Measurements from ENCODE around the gene EXD3.

Gene EXD3

DNA sequence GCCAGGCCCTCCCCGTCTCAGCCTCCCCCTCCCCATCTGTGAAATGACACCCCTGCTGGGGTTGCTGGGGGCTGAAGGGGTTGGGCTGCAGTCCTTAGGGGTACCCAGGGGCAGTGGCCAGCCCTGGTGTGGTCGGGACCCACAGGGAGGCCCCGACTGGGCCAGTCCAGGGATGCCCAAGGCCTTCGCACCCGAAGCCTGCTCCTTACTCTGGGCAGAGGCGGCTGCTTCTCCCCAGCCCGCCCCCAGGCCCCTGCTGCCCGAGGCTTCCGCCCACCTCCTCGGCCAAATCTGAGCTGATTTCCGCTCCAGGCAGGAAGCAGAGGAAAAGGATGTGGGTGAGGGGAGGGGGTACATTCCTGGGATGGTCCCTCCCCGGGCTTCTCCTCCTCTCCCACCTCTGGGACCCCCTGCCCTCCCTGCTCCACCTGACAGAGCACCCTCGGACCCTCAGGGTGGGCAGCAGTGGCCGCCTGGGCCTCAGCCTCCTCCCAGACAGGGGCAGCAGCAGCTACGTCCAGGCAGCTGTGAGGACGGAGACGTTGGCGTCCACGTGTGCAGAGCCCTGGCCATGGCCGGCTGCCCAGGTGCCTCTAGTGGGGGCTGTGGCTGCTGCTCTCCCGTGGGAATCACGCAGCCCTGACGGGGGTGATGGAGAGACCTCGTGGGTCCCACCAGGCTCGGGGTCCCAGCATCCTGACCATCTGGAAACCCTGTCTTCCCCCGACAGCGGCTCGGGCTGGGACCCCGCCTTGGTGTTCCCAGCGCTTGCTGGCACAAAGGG, 116.7 kb downstream of the EXD3 start:
- DNase-seq (ENCODE audit: low spot score), result peak; percentile 32

DNA sequence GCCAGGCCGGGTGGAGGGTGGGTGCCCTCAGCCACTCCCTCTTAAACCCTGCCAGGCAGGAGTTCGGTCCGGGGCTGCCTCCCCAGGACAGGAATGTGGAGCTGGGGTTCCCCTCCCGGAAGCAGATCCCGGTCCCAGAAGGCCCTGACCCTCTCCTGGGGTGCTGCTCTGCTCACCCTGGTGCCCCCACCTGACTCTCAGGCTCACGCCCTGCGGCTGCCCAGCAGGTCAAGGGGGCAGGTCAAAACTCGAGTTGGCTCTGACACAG, 117.2 kb downstream of the EXD3 start:
- no peak for DNase-seq (ENCODE audit: low spot score)

DNA sequence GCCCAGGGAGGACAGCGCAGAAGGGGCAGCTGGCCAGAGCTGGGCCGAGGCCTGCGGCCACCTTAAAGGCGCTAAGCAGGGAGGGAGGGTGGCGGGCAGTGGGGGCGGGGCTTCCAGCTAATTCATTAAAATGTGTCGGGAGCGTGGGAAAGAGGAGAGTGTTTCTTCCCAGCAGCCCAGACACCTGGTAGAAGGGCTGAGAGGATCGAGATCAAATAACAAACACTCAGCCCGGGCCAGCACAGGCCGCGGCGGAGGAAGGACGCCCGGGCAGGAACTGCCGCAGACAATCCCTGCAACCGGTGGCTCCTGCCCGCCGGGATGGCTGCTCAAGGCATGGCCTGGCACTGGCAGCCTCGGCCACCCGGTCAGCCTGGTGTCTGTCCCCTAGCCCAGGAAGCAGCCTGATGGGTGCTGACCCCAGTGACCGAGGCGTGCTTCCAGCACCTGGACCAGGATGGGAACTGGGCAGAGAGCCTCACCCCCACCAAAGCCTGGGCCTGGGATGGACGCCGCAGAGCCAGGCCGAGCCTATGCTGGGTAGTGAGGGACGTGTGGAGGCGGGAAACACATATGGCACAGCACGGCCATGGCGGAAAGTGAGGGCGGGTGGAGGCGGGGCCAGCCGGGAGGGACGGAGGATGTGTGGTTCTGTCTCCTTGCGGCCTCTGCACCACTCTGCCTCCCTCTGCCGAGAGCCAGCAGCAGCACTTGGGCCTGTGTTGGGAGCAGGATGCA, 117.7 kb downstream of the EXD3 start:
- DNase-seq (ENCODE audit: low spot score), result peak; percentile 75

DNA sequence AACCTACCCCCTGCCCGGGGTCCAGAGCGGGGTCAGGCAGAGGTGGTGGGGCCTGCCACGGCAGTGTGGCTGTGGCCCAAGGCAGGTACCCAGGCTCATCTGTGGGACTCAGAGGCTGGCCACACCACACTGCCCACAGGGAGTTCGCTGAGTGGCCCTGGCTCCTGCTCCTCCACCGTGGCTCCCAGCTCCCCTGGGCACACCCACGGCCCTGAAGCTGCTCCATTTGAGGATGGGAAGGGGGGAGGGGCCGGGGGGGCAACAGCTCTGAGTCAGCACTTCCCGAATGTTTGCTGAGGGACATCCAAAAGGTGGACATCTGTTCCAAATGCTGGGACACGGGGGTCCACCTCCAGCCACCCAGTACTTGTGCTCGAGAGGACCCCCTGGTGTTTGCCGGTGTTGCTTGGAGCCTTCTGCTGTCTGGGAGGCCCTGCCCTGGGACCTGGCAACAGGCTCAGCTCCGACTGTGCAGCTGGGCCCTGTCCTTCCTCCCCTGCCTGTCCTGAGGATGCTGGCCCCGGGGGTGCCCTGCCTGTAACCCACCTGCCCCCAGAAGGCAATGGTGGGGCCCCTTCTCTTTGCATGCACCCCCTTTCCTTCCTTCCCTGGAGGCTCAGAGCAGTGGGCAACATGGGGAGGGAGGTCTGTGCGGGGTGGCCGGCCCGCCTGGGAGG, 118.4 kb downstream of the EXD3 start:
- no peak for DNase-seq (ENCODE audit: low spot score)

DNA sequence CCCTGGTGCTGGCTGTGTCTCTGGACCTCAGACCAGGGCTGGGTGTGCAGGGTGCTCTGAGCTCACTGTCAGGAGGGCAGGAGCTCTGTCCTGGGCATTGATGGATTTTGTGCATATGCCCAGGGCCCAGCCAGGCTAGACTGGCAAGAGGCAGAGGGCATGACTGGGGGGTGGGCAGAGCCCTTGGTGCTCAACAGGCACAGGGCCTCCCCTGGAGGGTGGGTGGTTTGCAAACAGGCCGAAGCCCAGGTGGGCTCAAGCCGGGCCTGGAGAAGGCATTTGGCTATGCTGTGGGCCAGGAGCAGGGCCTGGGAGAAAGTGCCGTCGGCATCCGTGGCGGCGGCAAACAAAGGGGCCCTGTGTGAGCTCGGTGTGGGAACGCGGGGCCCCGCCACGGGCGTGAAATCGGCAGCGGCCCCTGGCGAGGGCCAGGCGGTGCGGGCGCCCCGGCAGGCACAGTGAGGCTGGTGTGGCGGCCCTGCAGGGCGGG, 119.0 kb downstream of the EXD3 start:
- DNase-seq (ENCODE audit: low spot score), result no peak

DNA sequence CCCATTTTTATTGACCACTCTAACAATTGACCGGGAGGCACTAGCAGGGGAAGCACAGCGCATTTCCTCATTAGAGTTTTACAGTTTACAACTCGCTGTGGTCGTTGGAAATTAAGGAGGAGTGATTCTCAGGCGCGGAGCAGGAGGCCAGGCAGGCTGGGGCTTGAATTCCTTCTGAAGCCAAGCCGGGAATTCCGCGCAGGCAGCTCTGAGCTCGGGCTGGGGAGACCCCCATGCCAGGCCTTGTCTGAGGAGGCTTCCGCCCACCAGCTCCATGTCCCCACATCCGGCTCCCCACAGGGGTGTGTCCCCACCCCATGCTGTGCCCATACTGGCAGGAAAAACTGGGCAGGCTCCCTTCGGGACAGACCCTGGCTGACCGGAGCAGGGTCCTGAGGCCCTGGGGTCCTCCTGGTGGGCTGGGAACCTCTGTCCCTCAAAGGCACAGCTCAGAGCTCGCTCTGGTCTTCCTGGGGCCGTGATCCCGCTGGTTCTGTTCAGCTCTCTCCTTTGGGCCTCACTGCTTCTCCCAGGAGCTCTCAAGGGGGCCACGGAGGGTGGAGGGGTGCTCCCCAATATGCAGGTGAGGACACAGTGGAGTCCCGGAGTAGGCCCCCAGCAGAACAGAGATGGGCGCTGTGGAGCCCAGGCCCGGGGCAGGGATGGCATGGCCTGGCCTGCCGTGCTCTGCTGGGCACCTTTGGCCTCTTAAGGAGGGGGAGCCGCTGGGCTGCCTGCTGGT, 119.6 kb downstream of the EXD3 start:
- peak; percentile 40 for DNase-seq (ENCODE audit: low spot score)

DNA sequence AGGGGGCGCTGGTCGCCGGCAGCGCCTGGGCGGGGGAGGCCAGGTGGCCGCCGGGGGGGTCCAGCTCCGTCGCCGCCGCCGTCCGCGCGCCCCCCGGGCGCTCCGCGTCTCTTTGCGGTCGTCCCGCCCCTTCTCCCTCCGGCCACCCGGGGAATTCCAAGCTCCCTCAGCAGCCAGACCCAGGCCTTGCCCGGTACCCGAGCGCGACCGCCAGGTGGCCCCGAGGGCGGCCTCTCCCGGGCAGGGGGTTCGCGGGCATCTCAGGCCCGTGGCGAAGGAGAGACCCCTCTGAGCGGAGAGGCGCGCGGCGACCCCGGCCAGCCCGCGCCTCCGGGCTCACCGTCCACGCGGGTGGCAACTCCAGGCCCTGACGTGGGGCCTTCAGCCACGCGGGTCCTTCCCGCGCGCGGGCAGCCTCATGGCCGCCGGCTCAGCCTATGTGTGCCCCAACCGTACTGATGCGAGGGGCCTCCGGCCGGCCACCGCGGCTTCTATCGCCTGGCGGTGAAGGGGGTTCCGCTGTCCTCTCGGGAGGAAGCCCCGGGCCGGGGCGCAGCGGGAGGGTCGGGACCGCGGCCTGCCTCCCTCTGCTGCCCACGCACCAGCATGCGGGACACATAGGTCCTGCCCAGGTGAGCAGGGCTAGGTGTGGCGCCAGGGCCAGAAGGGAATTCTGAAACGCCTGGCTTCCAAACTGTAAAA, 120.4 kb downstream of the EXD3 start:
- DNase-seq (ENCODE audit: low spot score), result peak; percentile 85

DNA sequence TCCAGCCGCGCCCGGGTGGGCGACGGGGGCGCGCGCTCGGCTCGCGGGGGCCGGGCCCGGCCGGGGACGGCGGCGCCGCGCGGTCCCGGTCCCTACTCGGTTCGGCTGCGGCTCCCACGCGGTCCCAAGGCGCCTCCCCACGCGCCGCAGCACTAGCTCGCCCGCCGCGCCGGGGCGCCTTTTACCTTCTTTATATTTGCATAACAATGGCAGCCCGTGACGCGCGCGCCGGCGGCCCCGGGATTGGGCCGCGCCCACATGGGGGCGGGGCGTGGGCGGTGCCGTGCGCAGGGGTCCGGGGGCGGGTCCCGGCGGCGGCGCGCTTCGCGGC, 120.9 kb downstream of the EXD3 start, which contains the start of gene NRARP:
Gene NRARP, minus strand, starts transcription at position 154 of the 331 bp plus-strand sequence. CDS start 343 bp downstream, outside the sequence.
- peak; percentile 86 for DNase-seq (ENCODE audit: low spot score)

DNA sequence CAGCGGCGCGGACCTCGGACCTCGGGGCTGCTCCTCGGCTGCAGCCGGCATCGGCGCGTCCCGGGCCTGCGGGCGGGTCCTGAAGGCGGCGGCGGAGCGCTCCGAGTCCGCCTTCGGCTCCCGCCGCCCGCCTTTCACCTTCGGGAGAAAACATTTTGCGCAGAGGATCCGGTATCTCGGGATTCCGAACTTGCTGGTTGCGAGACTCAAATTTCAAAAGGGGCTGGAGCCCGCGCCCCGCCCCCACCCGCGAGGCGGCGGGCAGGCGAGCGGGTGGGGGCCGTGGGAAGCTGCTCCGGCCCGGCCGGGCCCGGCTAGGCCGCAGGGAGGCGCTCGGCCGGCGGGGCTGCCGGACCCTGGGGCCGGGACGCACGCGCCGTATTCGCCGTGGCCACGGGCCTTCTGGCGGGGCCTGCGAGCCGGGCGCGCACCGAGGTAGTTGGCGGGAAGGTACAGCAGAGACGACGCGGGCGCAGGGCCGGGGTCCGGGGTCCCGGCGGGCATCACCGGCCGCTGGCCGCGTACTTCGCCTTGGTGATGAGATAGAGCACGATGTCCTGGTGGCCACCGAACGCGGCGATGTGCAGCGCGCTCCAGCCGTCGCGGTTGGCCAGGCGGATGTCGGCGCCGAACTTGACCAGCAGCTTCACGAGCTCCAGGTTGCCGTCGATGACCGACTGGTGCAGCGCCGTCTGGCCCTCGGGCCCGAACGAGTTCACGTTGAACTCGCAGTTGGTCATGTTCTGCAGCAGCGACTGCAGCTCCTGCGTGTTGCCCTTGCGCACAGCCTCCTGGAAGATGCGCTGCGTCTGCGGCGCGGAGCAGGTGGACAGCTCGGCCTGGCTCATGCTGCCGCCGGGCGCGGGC, 121.6 kb downstream of the EXD3 start:
- peak; percentile 72 for DNase-seq (ENCODE audit: low spot score)

DNA sequence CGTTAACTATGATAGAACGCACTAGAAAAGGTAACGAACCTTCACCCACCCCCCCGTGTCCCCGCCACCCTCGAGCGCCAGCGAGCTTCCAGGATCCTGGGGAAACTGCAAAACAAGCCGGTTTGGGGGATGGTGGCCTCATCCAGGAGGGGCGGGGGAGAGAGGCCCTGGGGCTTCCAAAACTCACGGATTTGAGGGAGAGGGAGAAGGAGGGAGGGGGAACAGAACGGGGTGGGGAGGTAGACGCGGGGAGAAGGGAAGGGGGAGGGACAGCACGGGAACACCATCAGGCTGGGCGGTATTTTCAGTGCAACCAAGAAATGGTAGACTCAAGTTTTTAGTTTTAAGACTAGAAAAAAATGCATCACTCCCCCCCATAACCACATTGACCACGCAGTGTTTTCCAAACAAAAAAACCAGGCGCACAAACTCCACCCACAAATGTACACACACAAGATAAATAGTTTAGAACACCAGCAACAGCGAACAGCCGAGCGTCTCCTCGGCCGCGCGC, 122.3 kb downstream of the EXD3 start:
- DNase-seq (ENCODE audit: low spot score), result no peak

DNA sequence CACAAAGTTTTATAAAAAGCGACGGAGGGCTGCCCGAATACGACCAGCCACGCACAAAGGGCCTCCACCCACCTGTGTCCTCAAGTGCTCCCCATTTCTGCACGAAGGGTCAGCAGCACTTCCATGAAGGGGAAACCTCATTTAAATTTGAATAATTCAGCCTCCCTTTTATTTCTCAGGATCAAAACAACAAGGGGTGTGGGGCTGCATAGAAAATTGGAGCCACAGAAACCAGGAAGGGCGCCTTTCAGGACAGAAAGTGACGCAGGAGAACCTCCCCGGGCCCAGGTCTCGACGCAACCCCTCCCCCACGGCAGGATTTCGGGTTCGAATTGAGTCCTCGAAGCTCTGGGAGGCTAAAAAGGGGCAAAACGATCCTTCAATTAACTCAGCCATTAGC, 123.0 kb downstream of the EXD3 start:
- no peak for DNase-seq (ENCODE audit: low spot score)

DNA sequence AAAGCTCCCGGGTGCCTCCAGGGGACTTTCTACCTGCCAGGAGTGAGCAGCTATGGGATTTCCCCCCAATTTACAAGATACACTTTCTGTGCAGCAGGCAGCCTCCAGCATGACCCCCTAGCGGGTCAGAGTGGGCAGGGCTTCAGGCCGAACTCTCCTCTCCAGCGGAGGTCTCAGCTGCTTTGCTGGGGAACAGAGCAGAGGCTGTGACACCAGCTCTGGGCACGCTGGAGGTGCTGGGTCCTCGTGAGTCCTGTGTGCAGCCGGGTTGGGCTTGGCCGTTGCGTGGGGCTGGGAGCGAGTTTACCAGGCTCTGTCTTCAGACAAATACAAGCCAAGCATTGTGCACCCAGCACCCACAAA, 123.8 kb downstream of the EXD3 start:
- DNase-seq (ENCODE audit: low spot score), result no peak

DNA sequence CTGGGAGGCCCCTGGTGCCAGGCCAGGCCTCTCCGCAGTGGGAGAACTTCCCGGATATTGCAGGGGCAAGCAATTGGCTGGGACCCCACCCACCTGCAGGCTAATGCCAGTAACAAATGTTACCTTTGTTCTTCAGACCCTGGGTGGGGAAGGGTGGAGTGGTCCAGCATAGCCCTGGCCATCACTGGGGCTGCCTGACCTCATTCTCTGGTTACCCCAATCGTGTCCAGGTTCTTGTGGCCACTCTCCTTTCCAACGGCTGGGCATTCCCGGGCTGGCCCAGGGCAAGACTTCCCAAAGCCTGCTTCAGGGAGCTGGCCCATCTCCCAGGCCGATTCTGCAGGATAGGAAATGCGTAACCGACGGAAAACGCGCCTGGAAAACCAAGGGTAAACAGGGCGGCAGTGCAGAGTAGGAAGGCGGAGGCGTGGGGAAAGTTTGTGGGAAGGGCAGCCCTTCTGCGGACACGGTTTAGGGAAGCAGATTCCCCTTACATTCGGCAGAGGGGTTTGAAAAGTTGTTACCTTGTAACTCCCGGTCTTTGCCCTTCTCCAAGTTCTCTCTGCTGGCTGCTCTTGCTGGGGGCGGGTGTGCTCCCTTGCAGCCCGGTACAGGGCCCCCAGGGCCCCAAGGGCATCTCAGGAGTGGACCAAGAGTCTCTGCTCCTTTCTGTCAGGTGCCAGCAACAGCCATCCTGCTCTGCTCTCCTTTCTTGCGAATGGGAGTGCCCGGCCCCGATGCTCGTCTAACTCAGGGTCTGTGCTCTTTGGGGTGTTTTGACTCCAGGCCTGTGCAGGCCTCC, 124.4 kb downstream of the EXD3 start:
- no peak for DNase-seq (ENCODE audit: low spot score)

DNA sequence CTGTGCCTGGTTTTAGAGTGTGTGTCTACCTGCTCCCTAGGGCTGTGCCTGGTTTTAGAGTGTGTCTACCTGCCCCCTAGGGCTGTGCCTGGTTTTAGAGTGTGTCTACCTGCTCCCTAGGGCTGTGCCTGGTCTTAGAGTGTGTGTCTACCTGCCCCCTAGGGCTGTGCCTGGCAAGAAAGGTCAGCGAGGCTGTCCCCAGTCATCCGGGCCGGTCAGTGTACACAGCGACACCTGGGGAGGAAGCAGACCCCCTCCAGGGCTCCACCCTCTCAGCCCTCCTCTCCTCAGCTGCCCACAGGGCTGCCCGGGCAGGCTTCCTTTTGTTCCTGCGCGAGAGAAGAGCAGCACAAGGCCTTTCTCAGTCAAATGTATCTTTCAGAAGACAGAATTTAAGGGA, 125.0 kb downstream of the EXD3 start:
- no peak for DNase-seq (ENCODE audit: low spot score)

DNA sequence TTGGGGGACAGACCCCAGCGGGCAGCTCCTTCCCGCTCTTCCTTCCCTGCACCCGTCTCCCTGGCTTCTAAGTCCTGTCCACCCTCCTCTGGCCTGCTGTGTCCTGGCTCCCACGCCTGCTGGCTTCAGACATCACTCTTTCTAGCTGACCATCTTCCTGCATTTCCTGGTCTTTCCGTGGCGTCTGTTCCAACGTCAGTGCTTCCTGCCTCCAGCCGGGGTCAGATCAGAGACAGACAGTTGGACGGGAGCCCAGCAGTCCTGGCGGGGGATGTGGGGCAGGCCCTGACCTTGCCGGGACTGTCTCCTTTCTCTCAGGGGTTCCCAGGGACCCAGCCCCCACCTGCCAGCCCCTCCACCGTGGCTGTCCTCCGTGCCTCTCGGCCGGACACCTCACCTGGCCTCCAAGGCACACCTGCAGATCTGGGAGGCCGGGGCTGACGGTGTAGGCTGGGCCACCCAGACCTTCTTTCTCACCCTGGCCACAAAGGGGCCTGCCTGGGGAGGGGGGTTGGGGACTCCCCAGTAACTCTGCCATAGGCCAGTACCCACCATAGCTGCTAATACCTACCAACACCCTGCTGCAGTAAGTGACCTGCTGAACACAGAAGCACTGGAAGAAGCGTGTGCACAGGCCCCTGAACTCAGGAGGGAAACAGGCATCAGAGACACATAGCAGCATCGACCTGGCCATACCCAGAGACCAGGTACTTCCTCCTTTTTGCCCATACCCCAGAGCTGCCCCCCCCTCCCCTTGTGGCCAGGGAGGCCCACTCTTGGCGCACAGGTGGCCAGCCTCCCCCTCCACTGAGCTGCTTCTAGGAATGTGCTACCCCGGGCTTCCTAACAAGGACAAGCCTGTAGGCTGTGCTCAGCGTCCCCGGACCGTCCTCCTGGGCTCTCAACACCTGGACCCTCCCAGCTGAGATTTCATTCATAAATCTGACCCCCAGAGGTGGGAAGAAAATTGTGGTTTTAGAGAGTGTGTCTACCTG, 126.0 kb downstream of the EXD3 start:
- DNase-seq (ENCODE audit: low spot score), result no peak

DNA sequence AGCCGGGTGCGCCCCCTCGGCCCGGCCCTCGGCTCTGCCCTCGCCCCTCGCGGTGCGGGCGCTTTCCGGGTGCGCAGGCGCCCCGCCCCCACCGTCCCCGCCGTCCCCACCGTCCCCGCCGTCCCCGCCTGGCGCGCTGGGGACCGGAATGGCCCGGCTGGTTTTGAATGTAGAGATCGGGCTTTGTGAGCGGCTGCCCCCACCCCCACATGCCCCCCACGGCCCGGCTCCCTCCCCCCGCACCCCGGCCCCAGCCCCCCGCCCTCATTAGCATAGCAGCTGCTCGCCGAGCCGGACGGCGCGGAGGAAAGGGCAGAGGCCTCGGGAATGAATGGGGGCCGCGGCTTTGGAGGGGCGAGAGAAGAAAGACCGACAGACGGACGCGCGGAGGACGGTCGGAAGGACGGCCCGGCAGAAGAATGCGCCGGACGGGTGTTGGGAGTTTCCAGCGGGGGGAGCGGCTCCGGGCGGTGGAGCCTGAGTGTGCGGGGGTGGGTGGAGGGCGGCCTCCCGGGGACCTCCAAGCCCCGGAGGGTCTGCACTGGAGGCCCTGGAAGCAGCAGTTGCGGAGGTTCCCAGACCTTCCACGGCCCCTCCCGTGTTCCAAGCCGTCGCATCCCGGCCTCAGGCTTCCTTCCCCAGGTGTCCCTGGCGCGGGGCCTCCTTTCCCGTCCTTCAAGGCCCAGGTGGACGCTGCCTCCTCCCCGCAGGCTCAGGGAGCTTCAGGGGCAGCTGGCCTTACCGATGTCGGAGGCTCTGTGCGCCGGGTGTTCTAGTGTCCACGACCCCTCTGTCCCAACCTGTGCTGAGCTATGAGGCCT, 126.9 kb downstream of the EXD3 start:
- DNase-seq (ENCODE audit: low spot score), result no peak

DNA sequence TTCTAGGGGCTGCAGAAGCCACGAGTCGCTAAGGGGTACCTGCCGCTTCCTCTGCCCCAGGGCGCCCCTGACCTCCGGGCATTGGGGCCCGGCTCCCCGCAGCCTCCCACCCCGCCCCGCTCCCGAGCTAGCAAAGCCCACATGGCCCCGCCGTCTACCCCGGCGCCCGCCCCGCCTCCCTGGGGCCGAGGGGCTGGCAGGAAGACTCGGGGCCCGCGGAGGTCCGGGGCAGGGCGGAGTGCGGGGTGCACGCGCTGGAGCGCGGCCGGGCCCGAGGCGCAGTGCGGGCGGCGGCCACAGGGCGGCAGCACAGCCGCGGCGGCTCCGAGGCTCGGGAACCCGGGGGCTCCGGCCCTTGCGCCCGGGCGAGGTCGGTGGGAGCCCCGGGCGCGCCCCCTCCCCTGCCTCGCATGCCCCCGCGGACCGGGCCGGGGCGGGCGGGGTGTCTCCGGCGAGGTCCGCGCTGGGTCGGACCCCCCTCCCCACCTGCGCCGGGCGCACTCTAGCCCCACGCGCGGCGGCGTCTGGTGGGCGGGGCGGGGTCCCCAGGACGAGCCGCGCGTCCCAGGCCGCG, 127.6 kb downstream of the EXD3 start:
- DNase-seq (ENCODE audit: low spot score), result peak; percentile 91

All from iPS-NIHi11 (cell line).